Femur (tissue), 1 donor: ENCODE measurements around the gene SIGLEC15.
"Not testable (repeated sequence)": the region's sequence is repeated elsewhere in the genome, so short reads cannot be mapped to it uniquely, and the experiment has no call there.

Source experiments
- DNase-seq: peaks from one replicate; pipeline ENCODE4 v3.0.0-alpha.2; 2017

The SIGLEC15 gene

GRCh38 chr18:45844938-45845337 lies 19.5 kb downstream of the SIGLEC15 start:
- no peak for DNase-seq

- no peak for DNase-seq
Observed at GRCh38 chr18:45845410-45845809, 19.9 kb downstream of the SIGLEC15 start.

- DNase-seq, result no peak
Observed at GRCh38 chr18:45847119-45847518, 21.6 kb downstream of the SIGLEC15 start.

- DNase-seq, result not testable (repeated sequence)
Observed at GRCh38 chr18:45848643-45849042, 23.2 kb downstream of the SIGLEC15 start.

GRCh38 chr18:45849529-45849928 lies 24.1 kb downstream of the SIGLEC15 start:
- no peak for DNase-seq

GRCh38 chr18:45850021-45850420 lies 24.5 kb downstream of the SIGLEC15 start:
- no peak for DNase-seq

GRCh38 chr18:45851161-45851925 lies 25.9 kb downstream of the SIGLEC15 start:
- DNase-seq, result no peak

- no peak for DNase-seq
Observed at GRCh38 chr18:45852631-45853030, 27.2 kb downstream of the SIGLEC15 start.

- DNase-seq, result no peak
Observed at GRCh38 chr18:45854036-45854586, 28.6 kb downstream of the SIGLEC15 start.

- no peak for DNase-seq
Observed at GRCh38 chr18:45856531-45856930, 31.1 kb downstream of the SIGLEC15 start.

- no peak for DNase-seq
Observed at GRCh38 chr18:45859334-45859733, 33.9 kb downstream of the SIGLEC15 start.

- no peak for DNase-seq
Observed at GRCh38 chr18:45860492-45860891, 35.0 kb downstream of the SIGLEC15 start.

- no peak for DNase-seq
Observed at GRCh38 chr18:45860971-45861370, 35.5 kb downstream of the SIGLEC15 start.

GRCh38 chr18:45861926-45862325 lies 36.5 kb downstream of the SIGLEC15 start:
- DNase-seq, result no peak

- no peak for DNase-seq
Observed at GRCh38 chr18:45863469-45863868, 38.0 kb downstream of the SIGLEC15 start.

- DNase-seq, result no peak
Observed at GRCh38 chr18:45864081-45864480, 38.6 kb downstream of the SIGLEC15 start.

- no peak for DNase-seq
Observed at GRCh38 chr18:45865466-45865865, 40.0 kb downstream of the SIGLEC15 start.

- DNase-seq, result no peak
Observed at GRCh38 chr18:45870419-45870818, 44.9 kb downstream of the SIGLEC15 start.

GRCh38 chr18:45871431-45872084 lies 46.1 kb downstream of the SIGLEC15 start:
- no peak for DNase-seq

- DNase-seq, result no peak
Observed at GRCh38 chr18:45874491-45875184, 49.2 kb downstream of the SIGLEC15 start.

- DNase-seq, result no peak
Observed at GRCh38 chr18:45876161-45876560, 50.7 kb downstream of the SIGLEC15 start.

GRCh38 chr18:45877403-45877802 lies 51.9 kb downstream of the SIGLEC15 start:
- DNase-seq, result no peak
